ENCODE data around the gene KIRREL3. TPM values are rescaled to one million over a fixed set of nuclear protein-coding genes. Genes with fewer than 3 reads are reported as not detected.

Gene KIRREL3
- total and polyA plus RNA-seq, 9 of the 15 experiments (the other 6 are each of a cell fraction or from before 2014, with no cell fraction given): 0.04 to 0.10 TPM; not detected in 7

DNA sequence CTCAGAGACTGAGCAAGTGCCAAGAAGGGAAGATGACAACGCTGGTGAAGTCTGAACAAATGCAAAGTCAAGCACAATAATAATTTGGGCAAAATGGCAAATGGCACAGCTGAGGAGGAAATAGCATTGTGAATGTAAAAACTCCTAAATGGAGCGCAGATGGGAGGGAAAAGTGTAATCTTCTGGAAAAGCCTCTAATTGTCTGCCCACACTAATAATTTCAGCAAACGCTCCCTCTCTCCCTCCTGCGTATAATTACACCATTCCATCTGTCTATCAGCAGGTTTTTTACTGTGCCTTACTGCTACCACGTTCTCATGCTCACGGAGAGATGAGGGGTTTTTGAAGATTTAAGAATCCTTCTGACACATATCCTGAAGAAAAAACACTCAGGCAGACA lies 302.6 kb downstream of the KIRREL3 start (continued):
- no peak for TF ChIP-seq SMARCC2 (IDR thresholded peaks at IDR 0.05; ENCODE audit: low read depth)

DNA sequence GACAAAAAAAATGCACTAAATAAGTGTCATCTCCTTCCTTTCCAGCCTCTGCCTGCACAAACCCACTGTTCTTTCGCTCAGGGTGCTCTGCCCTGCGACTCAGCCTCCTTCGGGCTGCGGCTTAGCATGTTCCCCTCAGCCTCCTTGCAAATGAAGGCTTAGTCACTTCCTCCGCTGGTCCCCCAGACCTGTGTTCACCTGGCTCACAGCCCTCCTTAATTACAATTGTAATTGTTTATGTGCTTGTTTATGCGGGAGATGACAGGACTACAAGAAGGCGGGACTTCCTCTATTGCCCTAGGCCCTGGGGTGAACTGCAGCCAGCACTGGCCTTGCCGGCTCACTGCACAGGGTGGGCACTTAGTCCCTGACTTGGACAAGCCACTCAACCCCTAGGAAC lies 303.6 kb downstream of the KIRREL3 start:
- TF ChIP-seq ZSCAN32 (CRISPR knock-in tag; IDR thresholded peaks at IDR 0.05) (no peak), FIP1L1 (IDR thresholded peaks at IDR 0.05; ENCODE audit: low read depth, low read length, poor library complexity, severe bottlenecking) (no peak), RFX5 (IDR thresholded peaks at IDR 0.05; ENCODE audit: low read depth, low read length) (no peak), ZEB2 (IDR thresholded peaks at IDR 0.05) (no peak), ETV5 (CRISPR knock-in tag; IDR thresholded peaks at IDR 0.05; ENCODE audit: low read depth) (no peak), HLTF (IDR thresholded peaks at IDR 0.05) (no peak), FOXA1 (IDR thresholded peaks at IDR 0.05; ENCODE audit: borderline replicate concordance) (no peak), ZBTB17 (CRISPR knock-in tag; IDR thresholded peaks at IDR 0.05) (no peak), ZBTB1 (CRISPR knock-in tag; IDR thresholded peaks at IDR 0.05; ENCODE audit: borderline replicate concordance, low read depth) (no peak), ZNF174 (CRISPR knock-in tag; IDR thresholded peaks at IDR 0.05) (no peak), NONO (IDR thresholded peaks at IDR 0.05; ENCODE audit: low read depth in 2 of 2, low read length in 1 of 2) (no peak), KLF10 (CRISPR knock-in tag; IDR thresholded peaks at IDR 0.05) (no peak), PHF8 (IDR thresholded peaks at IDR 0.05; ENCODE audit: borderline replicate concordance, low read length) (no peak), LCOR (CRISPR knock-in tag; IDR thresholded peaks at IDR 0.05) (no peak), MEF2D (tag; conservative IDR thresholded peaks at IDR 0.05; ENCODE audit: low read depth) (no peak), CXXC5 (CRISPR knock-in tag; IDR thresholded peaks at IDR 0.05) (no peak)
- TF ChIP-seq, protein P1, sequence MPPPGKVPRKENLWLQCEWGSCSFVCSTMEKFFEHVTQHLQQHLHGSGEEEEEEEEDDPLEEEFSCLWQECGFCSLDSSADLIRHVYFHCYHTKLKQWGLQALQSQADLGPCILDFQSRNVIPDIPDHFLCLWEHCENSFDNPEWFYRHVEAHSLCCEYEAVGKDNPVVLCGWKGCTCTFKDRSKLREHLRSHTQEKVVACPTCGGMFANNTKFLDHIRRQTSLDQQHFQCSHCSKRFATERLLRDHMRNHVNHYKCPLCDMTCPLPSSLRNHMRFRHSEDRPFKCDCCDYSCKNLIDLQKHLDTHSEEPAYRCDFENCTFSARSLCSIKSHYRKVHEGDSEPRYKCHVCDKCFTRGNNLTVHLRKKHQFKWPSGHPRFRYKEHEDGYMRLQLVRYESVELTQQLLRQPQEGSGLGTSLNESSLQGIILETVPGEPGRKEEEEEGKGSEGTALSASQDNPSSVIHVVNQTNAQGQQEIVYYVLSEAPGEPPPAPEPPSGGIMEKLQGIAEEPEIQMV (tag; conservative IDR thresholded peaks at IDR 0.05; ENCODE audit: low read depth): no peak
- TF ChIP-seq, protein P2, sequence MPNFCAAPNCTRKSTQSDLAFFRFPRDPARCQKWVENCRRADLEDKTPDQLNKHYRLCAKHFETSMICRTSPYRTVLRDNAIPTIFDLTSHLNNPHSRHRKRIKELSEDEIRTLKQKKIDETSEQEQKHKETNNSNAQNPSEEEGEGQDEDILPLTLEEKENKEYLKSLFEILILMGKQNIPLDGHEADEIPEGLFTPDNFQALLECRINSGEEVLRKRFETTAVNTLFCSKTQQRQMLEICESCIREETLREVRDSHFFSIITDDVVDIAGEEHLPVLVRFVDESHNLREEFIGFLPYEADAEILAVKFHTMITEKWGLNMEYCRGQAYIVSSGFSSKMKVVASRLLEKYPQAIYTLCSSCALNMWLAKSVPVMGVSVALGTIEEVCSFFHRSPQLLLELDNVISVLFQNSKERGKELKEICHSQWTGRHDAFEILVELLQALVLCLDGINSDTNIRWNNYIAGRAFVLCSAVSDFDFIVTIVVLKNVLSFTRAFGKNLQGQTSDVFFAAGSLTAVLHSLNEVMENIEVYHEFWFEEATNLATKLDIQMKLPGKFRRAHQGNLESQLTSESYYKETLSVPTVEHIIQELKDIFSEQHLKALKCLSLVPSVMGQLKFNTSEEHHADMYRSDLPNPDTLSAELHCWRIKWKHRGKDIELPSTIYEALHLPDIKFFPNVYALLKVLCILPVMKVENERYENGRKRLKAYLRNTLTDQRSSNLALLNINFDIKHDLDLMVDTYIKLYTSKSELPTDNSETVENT (CRISPR knock-in tag; IDR thresholded peaks at IDR 0.05): no peak
- H4K20me1 ChIP-seq (replicated peaks; ENCODE audit: control insufficient read depth, insufficient read depth, low read length): peaks cover 4% of the 10 kb centered on the region; the same call in 1 of the 2 replicates
- H3K9me3 ChIP-seq (replicated peaks; ENCODE audit: control insufficient read depth, insufficient read depth, low read depth, low read length): no peaks in the 10 kb centered on the region
- DNase-seq (ENCODE audit: extremely low read depth in 1 of 4, low spot score in 3 of 4): no peak
- H2AFZ ChIP-seq (ENCODE audit: low read depth, low read length): no peak overlapping the region
- no TSS peak for BruUV-seq (replicated peaks)
- FAIRE-seq: no peak
- intact Hi-C loops (cut with micrococcal nuclease): no loop called here
- H3K27me3 ChIP-seq (ENCODE audit: control insufficient read depth in 2 of 2, insufficient read depth in 2 of 2, low read length in 2 of 2): peaks cover 9 to 41% of the 10 kb centered on the region in 2 experiments; a peak in 4 of 5 replicates
- no peaks in the 10 kb centered on the region for H3K36me3 ChIP-seq (ENCODE audit: control insufficient read depth, insufficient read depth, low read length)
- no peak overlapping the region for H3K27ac ChIP-seq (ENCODE audit: extremely low read depth, low read depth, low read length)
- CTCF ChIA-PET (ENCODE audit: low intra/inter-chr PET ratio): no interaction called here
- H3K9ac ChIP-seq (ENCODE audit: insufficient read depth in 1 of 2, low read depth in 2 of 2, low read length in 2 of 2): no peak overlapping the region
- no peaks in the 10 kb centered on the region for H3K9me1 ChIP-seq (ENCODE audit: control insufficient read depth, insufficient read depth, low read length)
- ATAC-seq: no peak
- H3K4me3 ChIP-seq: no peak overlapping the region
- in situ Hi-C loops (cut with MboI): no loop called here
- 0% methylated on average over 8 of the region's 8 CpGs for WGBS (ENCODE audit: insufficient coverage, low coverage, missing lambda C conversion rate)
- no peaks in the 10 kb centered on the region for H3K79me2 ChIP-seq (ENCODE audit: control insufficient read depth, insufficient read depth, low read length)
- H3K4me1 ChIP-seq (replicated peaks in 1 of 2; ENCODE audit: control insufficient read depth in 2 of 2, insufficient read depth in 2 of 2, low read length in 2 of 2): no peaks in the 10 kb centered on the region
- no peak overlapping the region for H3K4me2 ChIP-seq (ENCODE audit: insufficient read depth, low read length)
- POLR2A ChIA-PET: no interaction called here

Measured in K562 (cell line).